Measurements from ENCODE around the gene XRCC5. TPM values are rescaled to one million over a fixed set of nuclear protein-coding genes. Genes with fewer than 3 reads are reported as not detected.

Gene XRCC5
- total RNA-seq, 2 donors from 2014 or later: 492 to 493 TPM

- H3K36me3 ChIP-seq (ENCODE audit: control insufficient read depth, insufficient read depth, low read length): peaks cover 43% of the 10 kb centered on the region
- no peaks in the 10 kb centered on the region for H3K27me3 ChIP-seq (ENCODE audit: control insufficient read depth, insufficient read depth, low read length, poor library complexity, severe bottlenecking)
- H3K4me3 Mint-ChIP-seq: peak overlapping the region; percentile 99
- TF ChIP-seq CTCF (conservative IDR thresholded peaks at IDR 0.05): peak; percentile 80
- WGBS, 2 experiments (ENCODE audit: insufficient coverage in 1 of 2, insufficient read length in 1 of 2): 13% methylated on average over 3 to 10 of the region's 10 CpGs
- DNase-seq: peak; percentile 39
- H3K27ac Mint-ChIP-seq: peak overlapping the region; percentile 99
- no peaks in the 10 kb centered on the region for H3K27me3 Mint-ChIP-seq (ENCODE audit: insufficient read depth)
- no peaks in the 10 kb centered on the region for H3K9me3 Mint-ChIP-seq
- H3K27ac ChIP-seq (ENCODE audit: low read depth, low read length): peak overlapping the region; percentile 78
- peaks cover 50% of the 10 kb centered on the region for H3K4me1 Mint-ChIP-seq
- no peaks in the 10 kb centered on the region for H3K9me3 ChIP-seq (ENCODE audit: control insufficient read depth, low read length)
- peak overlapping the region; percentile 79 for H3K9ac ChIP-seq (ENCODE audit: extremely low read depth, low read length, poor library complexity, severe bottlenecking)
- peaks cover 9% of the 10 kb centered on the region for H3K4me1 ChIP-seq (ENCODE audit: control insufficient read depth, insufficient read depth, low read length)
- peaks cover 41% of the 10 kb centered on the region for H3K36me3 Mint-ChIP-seq (ENCODE audit: low read depth)
- peak overlapping the region; percentile 89 for H3K4me3 ChIP-seq (ENCODE audit: low read length)
These were observed 940 bp downstream of the XRCC5 start for GRCh38 chr2:216109962-216110614.

- peaks cover 54% of the 10 kb centered on the region for H3K4me1 Mint-ChIP-seq
- Histone ChIP-seq H3K27ac (ENCODE audit: low read depth, low read length) (no peak overlapping the region), H3K4me1 (ENCODE audit: control insufficient read depth, insufficient read depth, low read length) (peaks cover 9% of the 10 kb centered on the region), H3K27me3 (ENCODE audit: control insufficient read depth, insufficient read depth, low read length, poor library complexity, severe bottlenecking) (no peaks in the 10 kb centered on the region), H3K36me3 (ENCODE audit: control insufficient read depth, insufficient read depth, low read length) (peaks cover 48% of the 10 kb centered on the region), H3K9me3 (ENCODE audit: control insufficient read depth, low read length) (no peaks in the 10 kb centered on the region), H3K9ac (ENCODE audit: extremely low read depth, low read length, poor library complexity, severe bottlenecking) (peak overlapping the region; percentile 79), H3K4me3 (ENCODE audit: low read length) (peak overlapping the region; percentile 89)
- no peaks in the 10 kb centered on the region for H3K9me3 Mint-ChIP-seq
- peak overlapping the region; percentile 73 for H3K27ac Mint-ChIP-seq
- H3K36me3 Mint-ChIP-seq (ENCODE audit: low read depth): peaks cover 46% of the 10 kb centered on the region
- TF ChIP-seq CTCF (conservative IDR thresholded peaks at IDR 0.05): no peak
- H3K4me3 Mint-ChIP-seq: peak overlapping the region; percentile 99
- WGBS, 2 experiments (ENCODE audit: insufficient coverage in 1 of 2, insufficient read length in 1 of 2): no CpG with 5 or more reads among the region's 1 CpG
- no peak for DNase-seq
- H3K27me3 Mint-ChIP-seq (ENCODE audit: insufficient read depth): no peaks in the 10 kb centered on the region
These were observed 1.5 kb downstream of the XRCC5 start for GRCh38 chr2:216110620-216111019.

GRCh38 chr2:216111122-216111521 is 2.0 kb downstream of the XRCC5 start:
- H3K36me3 Mint-ChIP-seq (ENCODE audit: low read depth): peaks cover 50% of the 10 kb centered on the region
- H3K27me3 ChIP-seq (ENCODE audit: control insufficient read depth, insufficient read depth, low read length, poor library complexity, severe bottlenecking): no peaks in the 10 kb centered on the region
- peak; percentile 17 for TF ChIP-seq CTCF (conservative IDR thresholded peaks at IDR 0.05)
- H3K9ac ChIP-seq (ENCODE audit: extremely low read depth, low read length, poor library complexity, severe bottlenecking): no peak overlapping the region
- peak; percentile 13 for DNase-seq
- peak overlapping the region; percentile 73 for H3K27ac Mint-ChIP-seq
- WGBS, 2 experiments (ENCODE audit: insufficient coverage in 1 of 2, insufficient read length in 1 of 2): 86 to 91% methylated on average over 6 to 7 of the region's 7 CpGs
- H3K27ac ChIP-seq (ENCODE audit: low read depth, low read length): no peak overlapping the region
- H3K4me1 Mint-ChIP-seq: peaks cover 54% of the 10 kb centered on the region
- H3K4me1 ChIP-seq (ENCODE audit: control insufficient read depth, insufficient read depth, low read length): peaks cover 9% of the 10 kb centered on the region
- no peaks in the 10 kb centered on the region for H3K9me3 ChIP-seq (ENCODE audit: control insufficient read depth, low read length)
- H3K4me3 Mint-ChIP-seq: peak overlapping the region; percentile 99
- peak overlapping the region; percentile 89 for H3K4me3 ChIP-seq (ENCODE audit: low read length)
- peaks cover 53% of the 10 kb centered on the region for H3K36me3 ChIP-seq (ENCODE audit: control insufficient read depth, insufficient read depth, low read length)
- no peaks in the 10 kb centered on the region for H3K27me3 Mint-ChIP-seq (ENCODE audit: insufficient read depth)
- no peaks in the 10 kb centered on the region for H3K9me3 Mint-ChIP-seq
